ENCODE data around the gene ITGB5.

ITGB5 gene

DNA sequence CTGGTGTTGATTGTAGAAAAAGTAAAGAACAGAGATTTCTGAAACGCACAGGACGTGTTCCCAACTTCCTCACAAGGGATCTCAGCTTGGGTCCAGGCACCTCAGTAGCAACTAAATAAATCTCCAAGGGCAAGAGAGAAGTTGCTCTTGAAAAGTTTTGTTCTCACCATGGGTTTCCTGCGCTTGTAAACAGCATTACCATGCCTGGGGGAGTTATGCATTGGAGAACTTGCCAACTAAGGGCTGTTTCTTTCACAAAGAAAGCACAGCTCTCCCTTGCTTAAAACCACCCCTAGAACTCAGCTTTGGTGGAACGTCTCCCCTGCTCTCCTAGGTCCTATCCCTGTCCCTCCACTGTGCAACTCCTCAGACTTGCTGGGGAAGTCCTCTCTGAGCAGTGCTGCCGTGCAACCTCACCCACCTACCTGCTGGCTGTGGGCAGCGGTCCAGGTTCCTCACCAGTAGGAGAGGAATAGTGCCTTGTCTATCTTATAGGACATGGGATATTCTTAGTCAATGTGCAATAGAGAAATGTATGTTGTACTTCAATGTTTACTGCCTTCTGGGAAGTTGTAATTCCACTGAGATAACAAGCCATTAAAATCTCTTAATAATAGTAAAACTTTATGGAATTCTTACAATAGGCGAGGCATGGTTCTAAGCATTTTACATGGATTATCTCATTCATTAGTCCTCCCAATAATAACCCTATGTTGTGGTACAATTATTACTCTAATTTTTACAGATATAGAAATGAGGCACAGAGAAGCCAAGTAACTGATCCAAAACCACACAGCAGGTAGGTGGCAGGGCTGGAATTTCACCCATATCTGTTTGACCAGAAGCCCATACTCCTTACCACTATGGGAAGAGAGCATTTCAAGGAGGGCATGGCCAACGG lies 105.4 kb downstream of the ITGB5 start:
- no peak for DNase-seq

DNA sequence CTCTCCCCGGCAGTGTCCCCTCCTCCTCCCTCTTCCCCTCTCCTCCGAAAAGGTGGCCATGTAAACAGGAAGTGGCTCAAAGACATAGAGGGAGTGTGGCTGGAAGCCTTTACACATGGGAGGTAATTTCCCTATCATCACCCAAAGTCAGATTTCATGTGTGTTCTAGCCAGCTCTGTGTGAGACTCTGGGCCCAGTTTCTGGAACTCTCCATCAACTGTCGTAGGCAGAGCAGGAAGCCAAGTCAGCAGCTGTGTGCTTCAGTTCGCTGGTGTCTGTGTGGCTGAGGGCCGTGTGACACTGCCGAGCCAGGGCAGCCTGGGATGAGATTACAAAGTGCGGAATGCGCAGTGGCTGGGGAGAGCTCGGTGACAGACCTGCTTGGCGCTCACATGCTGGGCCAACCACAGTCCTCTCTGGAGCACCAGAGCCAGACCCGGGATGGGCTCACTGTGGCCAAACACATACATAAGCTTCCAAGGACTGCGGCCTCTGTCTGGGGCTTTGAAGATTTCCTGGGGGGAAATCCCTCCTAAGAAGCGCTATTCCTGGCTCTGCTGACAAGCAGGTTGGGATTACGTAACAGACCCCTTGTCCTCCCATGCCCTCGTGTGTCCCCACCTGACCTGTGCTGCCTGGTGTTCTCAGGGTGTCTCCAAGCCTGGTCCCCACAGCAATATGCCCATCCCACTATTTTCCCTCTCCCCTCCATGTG lies 106.2 kb downstream of the ITGB5 start:
- peak; percentile 6 for DNase-seq

- no peak for DNase-seq
Measured at GRCh38 chr3:124780356-124780755, 106.8 kb downstream of the ITGB5 start.

DNA sequence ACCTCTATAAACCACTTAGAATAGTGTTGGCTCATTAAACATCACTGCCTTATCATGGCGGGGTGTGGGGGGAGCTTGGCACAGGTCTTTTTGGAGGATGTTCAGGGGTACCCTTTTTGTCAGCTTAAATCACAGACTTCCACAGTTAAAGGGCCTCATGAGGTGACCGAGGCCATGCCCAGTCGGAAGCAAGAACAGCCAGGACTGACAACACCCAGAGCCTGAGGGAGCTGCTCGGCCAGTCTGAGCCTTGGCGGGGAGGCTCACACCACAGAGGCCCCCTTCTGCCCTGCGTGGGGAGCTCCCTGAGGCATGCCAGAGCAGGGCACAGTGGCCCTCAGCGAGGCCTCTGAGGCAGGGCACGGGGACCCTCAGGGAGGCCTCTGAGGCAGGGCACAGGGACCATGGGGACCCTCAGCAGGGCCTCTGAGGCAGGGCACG lies 107.4 kb downstream of the ITGB5 start:
- no peak for DNase-seq

DNA sequence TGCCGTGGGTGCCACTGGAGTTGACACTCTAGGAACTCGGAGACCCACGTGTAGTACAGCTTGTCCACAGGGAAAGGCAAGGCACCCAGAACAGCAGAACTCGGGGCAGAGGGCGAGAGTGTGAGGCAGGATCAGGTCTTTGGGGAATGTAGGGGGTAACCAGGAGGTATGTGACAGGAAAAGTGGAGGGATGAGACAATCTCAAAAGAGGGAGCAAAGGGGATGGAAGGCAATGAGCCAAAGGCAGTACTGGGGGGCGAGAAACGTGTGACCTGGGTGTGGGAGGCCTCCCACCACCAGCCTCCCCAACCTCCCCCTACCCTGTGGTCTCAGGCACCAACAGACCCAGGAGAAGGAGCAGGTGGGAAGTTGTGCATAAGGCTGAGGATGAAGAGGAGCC lies 108.0 kb downstream of the ITGB5 start:
- no peak for DNase-seq

- no peak for DNase-seq
Measured at GRCh38 chr3:124777762-124778470, 109.2 kb downstream of the ITGB5 start.

DNA sequence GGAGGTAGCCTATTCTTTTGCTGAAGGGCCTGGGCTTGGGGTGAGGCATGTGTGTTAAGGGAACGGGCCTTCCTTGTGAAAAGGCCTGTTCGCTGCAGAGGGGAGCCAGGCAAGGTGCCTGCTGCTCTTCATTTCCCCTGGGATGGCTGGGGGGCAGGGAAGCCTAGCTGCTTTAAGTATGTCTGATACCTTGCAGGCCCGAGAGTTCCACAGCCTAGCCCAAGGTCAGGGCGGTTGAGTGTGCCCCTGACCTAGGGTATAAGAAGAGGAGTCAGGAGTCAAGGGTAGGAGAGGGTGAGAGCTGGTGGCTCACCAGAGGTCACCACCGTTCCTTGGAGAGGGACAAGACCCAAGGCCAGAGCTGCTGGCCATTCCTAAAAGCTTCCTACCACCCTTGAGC lies 110.3 kb downstream of the ITGB5 start:
- DNase-seq, result no peak

- DNase-seq, result no peak
Measured at GRCh38 chr3:124775877-124776276, 111.3 kb downstream of the ITGB5 start.

DNA sequence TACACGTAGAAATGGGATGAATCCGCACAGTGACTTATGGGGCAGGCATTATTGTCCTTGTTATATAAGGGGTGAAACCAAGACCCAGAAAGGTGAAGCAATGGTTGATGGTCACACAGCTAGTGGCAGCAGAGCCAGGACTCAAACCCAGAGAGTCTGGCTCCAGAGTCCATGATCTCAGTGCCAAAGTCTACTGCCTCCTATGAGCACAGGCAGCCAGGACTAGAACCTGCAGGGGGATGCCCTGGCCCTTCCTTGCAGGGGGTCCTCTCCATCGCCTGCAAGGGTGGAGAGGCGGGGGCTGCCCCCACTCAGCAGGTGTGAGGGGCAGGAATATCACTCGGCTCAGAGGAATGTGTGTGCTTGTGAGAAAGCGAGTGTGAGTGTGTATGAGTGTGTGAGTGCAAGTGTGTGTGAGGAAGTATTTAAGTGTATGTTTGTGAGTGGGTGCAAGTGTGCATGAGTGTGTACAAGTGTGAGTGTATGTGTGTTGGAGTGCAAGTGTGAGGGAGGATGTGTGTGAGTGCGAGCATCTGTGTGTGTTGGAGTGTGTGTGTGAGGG lies 112.2 kb downstream of the ITGB5 start:
- no peak for DNase-seq

DNA sequence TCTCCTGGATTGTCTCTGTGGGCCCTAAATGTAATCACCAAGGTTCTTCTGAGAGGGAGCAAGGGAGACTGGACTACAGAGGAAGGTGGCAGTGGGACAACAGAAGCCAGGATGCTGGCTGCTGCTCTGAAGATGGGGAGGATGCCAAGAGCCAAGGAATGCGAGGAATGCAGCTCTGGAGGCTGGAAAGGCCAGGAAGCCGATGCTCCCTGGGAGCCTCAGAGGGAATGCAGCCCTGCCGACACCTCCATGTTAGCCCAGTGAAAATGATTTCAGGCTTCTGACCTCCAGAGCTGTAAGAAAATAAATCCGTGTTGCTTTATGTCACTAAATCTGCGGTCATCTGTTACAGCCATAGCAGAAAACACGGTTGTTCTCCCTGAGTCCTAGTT lies 112.8 kb downstream of the ITGB5 start:
- DNase-seq, result no peak

DNA sequence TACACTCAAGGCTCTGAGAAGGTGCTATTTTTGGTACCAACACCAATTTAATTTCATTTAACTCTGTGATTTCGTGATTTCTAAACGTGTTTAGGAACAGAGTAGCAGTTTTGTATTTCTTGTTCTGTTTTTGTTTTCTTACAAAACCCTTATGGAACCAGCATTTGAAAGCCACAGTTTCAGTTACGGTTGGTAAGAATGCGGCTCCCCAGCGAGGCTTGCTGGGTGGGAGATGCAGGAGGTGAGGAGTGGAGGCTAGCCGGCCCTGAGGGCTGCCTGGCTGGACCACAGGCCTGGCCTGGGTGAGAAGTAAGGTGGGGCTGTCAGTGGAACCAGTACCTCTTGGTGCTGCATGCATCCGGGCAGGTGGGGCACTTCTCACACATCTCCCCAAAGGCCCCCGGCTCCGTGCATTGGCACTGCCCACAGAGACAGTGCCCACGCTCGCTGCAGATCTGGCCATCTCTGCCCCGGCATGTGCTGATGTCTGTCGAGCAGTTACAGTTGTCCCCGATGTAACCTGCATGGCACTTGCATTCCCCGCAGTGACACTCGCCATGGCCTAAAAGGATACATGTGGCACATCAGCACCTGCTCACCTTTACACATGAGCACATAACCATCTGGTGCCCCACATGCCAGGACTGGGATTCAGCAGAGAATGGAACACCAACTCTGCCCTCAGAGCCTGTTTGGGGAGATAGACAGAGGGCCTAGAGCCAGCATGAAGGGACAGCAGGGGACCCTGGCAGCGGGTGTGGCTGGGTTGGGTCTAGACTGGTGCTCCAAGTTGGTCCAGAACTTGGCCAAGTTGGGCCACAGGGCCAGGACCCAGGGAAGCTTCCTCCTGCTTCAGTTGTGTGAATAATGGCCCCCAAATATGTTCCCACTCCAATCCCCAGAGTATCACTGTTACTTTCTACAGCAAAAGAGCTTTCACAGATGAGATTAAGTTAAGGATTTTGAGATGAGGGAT lies 113.5 kb downstream of the ITGB5 start:
- no peak for DNase-seq

DNA sequence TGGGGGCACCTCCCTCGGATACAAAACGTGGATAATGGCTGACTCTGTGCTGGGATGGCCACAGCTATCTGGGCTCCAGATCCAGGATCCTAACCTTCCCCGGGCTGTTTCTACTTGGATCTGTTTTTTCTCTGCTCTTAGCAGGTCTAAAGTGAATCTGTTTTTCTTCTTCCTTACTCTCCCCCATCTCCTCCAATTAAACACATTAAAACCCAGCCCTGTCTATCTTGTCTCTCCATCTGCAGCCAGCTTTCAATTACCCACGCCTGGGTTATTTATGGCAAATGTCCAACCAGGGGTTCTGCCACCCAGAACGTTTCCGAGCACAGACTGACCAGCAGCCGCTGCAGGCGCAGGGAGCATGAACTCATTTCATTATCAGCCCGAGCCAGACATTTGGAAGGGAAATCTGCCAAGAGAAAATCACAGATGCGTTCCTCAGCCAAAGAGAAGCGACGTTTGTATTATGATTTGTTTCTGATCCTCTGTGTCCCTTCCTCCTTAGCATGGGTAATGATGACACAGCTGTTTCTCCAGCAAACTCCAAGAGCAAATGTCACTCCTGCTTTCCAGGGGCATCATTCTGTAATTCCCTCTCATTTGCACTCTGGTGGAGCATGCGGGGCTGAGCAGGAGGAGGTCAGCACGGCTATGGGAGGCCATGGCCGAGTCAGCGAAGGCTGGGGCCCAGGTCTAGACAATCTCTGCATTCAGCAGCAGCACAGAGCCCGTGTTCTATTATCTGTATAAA lies 114.9 kb downstream of the ITGB5 start:
- DNase-seq, result no peak

- no peak for DNase-seq
Measured at GRCh38 chr3:124771083-124771445, 116.1 kb downstream of the ITGB5 start.

- no peak for DNase-seq
Measured at GRCh38 chr3:124770336-124771082, 116.7 kb downstream of the ITGB5 start.

- DNase-seq, result no peak
Measured at GRCh38 chr3:124769462-124769861, 117.7 kb downstream of the ITGB5 start.

DNA sequence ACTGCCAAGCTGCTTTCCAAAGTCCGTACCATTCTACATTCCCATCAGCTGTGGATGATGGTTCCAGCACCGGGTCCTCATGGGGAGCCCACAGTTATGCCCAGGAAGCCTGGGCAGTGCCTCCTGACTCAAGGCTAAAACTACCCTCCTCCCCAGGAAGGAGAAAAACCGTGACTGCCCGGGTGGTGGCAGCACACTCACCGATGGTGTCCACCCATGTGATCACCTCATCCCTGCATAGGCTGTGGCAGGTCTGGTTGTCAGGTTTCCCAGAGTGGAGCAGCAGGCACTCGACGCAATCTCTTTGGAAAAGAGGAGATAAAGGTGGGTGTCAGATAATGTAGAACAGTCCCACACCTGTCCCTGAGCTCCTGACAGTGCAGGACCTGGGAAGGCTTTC lies 118.4 kb downstream of the ITGB5 start:
- no peak for DNase-seq

GRCh38 chr3:124767691-124768090 lies 119.5 kb downstream of the ITGB5 start:
- no peak for DNase-seq

GRCh38 chr3:124767264-124767663 lies 119.9 kb downstream of the ITGB5 start:
- DNase-seq, result no peak

DNA sequence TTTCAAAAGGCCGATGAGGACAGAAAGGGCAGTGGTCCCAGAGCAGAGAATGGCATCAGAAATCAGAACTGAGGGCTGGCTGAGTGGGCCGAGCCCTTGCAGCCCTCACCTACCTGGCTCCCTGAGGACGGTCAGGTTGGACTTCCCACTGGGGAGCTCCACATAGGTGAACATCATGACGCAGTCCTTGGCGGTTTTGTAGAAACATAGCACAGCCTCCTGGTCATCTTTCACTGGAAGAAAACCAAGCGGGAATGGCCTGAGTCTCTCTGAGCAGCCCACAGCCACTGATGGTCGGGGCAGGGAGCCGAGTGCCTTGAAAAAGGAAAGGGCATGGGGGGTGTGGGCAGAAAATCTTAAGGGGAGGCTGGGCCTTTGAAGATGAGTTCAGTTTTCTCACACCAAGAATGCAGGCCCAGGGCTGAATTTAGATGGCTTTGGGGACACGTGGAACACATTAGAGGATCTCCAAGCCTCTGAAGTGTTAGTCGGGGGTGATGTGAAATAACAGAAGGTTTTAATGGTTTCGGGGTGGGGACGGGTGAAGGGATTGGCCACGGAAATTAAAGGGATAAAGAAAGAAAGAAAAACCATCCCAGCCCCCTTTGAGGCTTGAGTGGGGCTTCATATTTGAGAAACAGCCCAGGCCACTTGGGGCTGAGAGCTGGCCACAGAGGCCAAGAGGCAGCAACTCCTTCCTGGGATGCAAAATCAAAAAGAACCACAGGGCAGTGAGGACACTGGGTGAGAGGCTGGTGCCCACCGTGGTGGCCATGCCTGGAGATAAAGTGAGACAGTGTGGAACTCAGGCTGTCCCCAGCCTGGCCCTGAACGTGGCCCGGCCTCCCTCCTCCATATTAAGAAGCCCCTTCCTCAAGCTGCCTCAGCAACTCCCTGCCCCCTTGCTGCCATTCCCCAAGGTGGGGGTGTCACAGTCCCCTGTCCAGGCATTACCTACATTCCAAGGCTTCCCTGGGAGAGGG lies 120.8 kb downstream of the ITGB5 start:
- DNase-seq, result no peak
